ENCODE measurements around the gene TNFRSF18.

Gene TNFRSF18

GRCh38 chr1:1168451-1169411 is 37.7 kb downstream of the TNFRSF18 start:
- H3K9me3 ChIP-seq (ENCODE audit: insufficient read depth, low read depth, low read length), result no peaks in the 10 kb centered on the region
- H3K9ac ChIP-seq (ENCODE audit: low read depth, low read length, poor library complexity, severe bottlenecking), result no peak overlapping the region
- H2AFZ ChIP-seq (ENCODE audit: low read length), result no peak overlapping the region
- no peaks in the 10 kb centered on the region for H3K9me2 ChIP-seq (replicated peaks; ENCODE audit: low read depth, low read length)
- no peaks in the 10 kb centered on the region for H3K27me3 ChIP-seq (ENCODE audit: insufficient read depth, low read length, poor library complexity, severe bottlenecking)
- no peak overlapping the region for H3K4me2 ChIP-seq (ENCODE audit: low read depth, low read length, poor library complexity, severe bottlenecking)
- no peaks in the 10 kb centered on the region for H3K36me3 ChIP-seq (ENCODE audit: insufficient read depth, low read length)
- H3K79me2 ChIP-seq (ENCODE audit: insufficient read depth, low read length), result no peaks in the 10 kb centered on the region
- H4K20me1 ChIP-seq (ENCODE audit: insufficient read depth, low read length, poor library complexity, severe bottlenecking), result no peaks in the 10 kb centered on the region
- H3K4me1 ChIP-seq (ENCODE audit: insufficient read depth, low read length, poor library complexity, severe bottlenecking), result peaks cover 4% of the 10 kb centered on the region
- no peaks in the 10 kb centered on the region for H3F3A ChIP-seq (ENCODE audit: low read depth)
- no peak for TF ChIP-seq CTCF (conservative IDR thresholded peaks at IDR 0.05; ENCODE audit: low read length)
- no peak for TF ChIP-seq EZH2phosphoT487 (IDR thresholded peaks at IDR 0.05; ENCODE audit: borderline replicate concordance)
- no peak overlapping the region for H3K4me3 ChIP-seq (ENCODE audit: low read length, poor library complexity, severe bottlenecking)

GRCh38 chr1:1167841-1168450 is 38.4 kb downstream of the TNFRSF18 start:
- Histone ChIP-seq H3K9me2 (replicated peaks; ENCODE audit: low read depth, low read length) (no peaks in the 10 kb centered on the region), H3K9me3 (ENCODE audit: insufficient read depth, low read depth, low read length) (no peaks in the 10 kb centered on the region), H3K79me2 (ENCODE audit: insufficient read depth, low read length) (no peaks in the 10 kb centered on the region), H3K4me1 (ENCODE audit: insufficient read depth, low read length, poor library complexity, severe bottlenecking) (peaks cover 4% of the 10 kb centered on the region), H3K4me3 (ENCODE audit: low read length, poor library complexity, severe bottlenecking) (no peak overlapping the region), H3K9ac (ENCODE audit: low read depth, low read length, poor library complexity, severe bottlenecking) (no peak overlapping the region), H3K36me3 (ENCODE audit: insufficient read depth, low read length) (no peaks in the 10 kb centered on the region), H3F3A (ENCODE audit: low read depth) (no peaks in the 10 kb centered on the region), H3K4me2 (ENCODE audit: low read depth, low read length, poor library complexity, severe bottlenecking) (no peak overlapping the region), H3K27me3 (ENCODE audit: insufficient read depth, low read length, poor library complexity, severe bottlenecking) (no peaks in the 10 kb centered on the region), H2AFZ (ENCODE audit: low read length) (no peak overlapping the region), H4K20me1 (ENCODE audit: insufficient read depth, low read length, poor library complexity, severe bottlenecking) (no peaks in the 10 kb centered on the region)
- TF ChIP-seq EZH2phosphoT487 (IDR thresholded peaks at IDR 0.05; ENCODE audit: borderline replicate concordance) (no peak), CTCF (conservative IDR thresholded peaks at IDR 0.05; ENCODE audit: low read length) (no peak)

- Histone ChIP-seq H3K27me3 (ENCODE audit: insufficient read depth, low read length, poor library complexity, severe bottlenecking) (no peaks in the 10 kb centered on the region), H3K4me2 (ENCODE audit: low read depth, low read length, poor library complexity, severe bottlenecking) (no peak overlapping the region), H3K4me3 (ENCODE audit: low read length, poor library complexity, severe bottlenecking) (no peak overlapping the region), H3K9me3 (ENCODE audit: insufficient read depth, low read depth, low read length) (no peaks in the 10 kb centered on the region), H3K4me1 (ENCODE audit: insufficient read depth, low read length, poor library complexity, severe bottlenecking) (peaks cover 4% of the 10 kb centered on the region), H3K36me3 (ENCODE audit: insufficient read depth, low read length) (no peaks in the 10 kb centered on the region), H3F3A (ENCODE audit: low read depth) (no peaks in the 10 kb centered on the region), H3K9ac (ENCODE audit: low read depth, low read length, poor library complexity, severe bottlenecking) (no peak overlapping the region), H4K20me1 (ENCODE audit: insufficient read depth, low read length, poor library complexity, severe bottlenecking) (no peaks in the 10 kb centered on the region), H3K79me2 (ENCODE audit: insufficient read depth, low read length) (no peaks in the 10 kb centered on the region), H3K9me2 (replicated peaks; ENCODE audit: low read depth, low read length) (no peaks in the 10 kb centered on the region), H2AFZ (ENCODE audit: low read length) (no peak overlapping the region)
- TF ChIP-seq EZH2phosphoT487 (IDR thresholded peaks at IDR 0.05; ENCODE audit: borderline replicate concordance), result no peak
- TF ChIP-seq CTCF (conservative IDR thresholded peaks at IDR 0.05; ENCODE audit: low read length), result no peak
These were observed 39.0 kb downstream of the TNFRSF18 start for GRCh38 chr1:1167398-1167821.
